Measurements from ENCODE around the gene NRG3.

Gene NRG3

GRCh38 chr10:82160307-82160706, 285.3 kb downstream of the NRG3 start:
- TF ChIP-seq, protein P1, sequence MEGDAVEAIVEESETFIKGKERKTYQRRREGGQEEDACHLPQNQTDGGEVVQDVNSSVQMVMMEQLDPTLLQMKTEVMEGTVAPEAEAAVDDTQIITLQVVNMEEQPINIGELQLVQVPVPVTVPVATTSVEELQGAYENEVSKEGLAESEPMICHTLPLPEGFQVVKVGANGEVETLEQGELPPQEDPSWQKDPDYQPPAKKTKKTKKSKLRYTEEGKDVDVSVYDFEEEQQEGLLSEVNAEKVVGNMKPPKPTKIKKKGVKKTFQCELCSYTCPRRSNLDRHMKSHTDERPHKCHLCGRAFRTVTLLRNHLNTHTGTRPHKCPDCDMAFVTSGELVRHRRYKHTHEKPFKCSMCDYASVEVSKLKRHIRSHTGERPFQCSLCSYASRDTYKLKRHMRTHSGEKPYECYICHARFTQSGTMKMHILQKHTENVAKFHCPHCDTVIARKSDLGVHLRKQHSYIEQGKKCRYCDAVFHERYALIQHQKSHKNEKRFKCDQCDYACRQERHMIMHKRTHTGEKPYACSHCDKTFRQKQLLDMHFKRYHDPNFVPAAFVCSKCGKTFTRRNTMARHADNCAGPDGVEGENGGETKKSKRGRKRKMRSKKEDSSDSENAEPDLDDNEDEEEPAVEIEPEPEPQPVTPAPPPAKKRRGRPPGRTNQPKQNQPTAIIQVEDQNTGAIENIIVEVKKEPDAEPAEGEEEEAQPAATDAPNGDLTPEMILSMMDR (IDR thresholded peaks at IDR 0.05) = no peak

DNA sequence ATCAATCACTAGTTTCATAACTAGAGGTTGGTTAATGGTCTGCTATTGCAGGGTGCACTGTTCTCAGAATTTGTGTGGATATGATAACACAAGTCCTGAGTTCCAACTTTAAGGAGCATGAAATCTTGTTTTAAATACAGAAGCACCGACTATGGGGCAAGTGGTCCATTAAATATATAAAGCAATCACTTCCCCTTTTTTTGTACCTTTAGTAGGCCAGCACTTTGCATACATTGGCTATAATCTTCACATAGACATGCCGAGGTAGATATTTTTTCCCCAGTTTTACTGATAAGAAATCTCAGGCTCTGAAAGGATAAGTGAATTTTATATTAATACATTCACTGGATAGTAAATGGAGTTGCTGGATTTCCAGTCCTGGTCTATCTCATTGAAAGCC, 286.3 kb downstream of the NRG3 start:
- TF ChIP-seq, protein P1 (IDR thresholded peaks at IDR 0.05) = no peak

- TF ChIP-seq, protein P1 (IDR thresholded peaks at IDR 0.05) = no peak
Observed at GRCh38 chr10:82162549-82163195, 287.7 kb downstream of the NRG3 start.

- TF ChIP-seq, protein P1 (IDR thresholded peaks at IDR 0.05) = no peak
Observed at GRCh38 chr10:82171899-82172298, 296.9 kb downstream of the NRG3 start.

GRCh38 chr10:82176587-82176986, 301.6 kb downstream of the NRG3 start:
- TF ChIP-seq, protein P1 (IDR thresholded peaks at IDR 0.05) = no peak

DNA sequence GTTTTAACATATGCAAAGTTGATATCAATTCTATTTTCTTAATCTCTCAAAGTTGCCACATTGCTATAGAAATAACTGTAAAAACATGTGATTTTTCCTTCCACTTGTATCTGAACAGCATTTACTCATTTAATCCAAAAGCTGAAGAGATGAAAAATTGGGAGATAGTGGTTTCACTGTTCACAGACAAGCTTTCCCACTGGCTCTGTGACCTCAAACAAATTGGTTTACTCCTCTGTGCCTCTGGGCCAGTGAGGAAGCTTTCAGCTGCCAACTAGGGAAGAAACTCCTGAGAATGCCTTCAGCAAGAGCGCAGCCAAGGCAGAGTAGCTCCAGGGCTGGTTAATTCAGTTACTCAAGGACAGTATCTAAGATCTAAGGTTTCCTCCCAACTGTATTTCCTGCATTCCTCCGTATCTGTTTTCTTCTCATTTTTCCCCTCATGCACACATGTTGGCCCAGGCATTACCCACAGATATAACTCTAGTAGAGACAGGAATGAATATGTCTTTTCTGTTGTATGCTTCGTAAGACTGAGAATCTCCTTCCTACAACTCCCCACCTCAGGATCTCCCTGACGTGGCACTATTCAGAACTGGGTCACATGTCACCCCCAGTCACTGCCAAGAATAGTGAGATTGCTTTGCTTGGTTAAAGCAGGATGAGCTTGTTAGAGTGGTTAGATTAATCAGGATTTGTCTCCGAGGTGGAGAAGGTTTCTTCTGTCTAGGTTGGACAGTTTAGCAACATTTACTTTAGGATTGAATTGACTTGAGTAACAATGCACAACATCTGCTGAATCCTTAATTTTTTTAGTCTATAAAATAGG, 315.7 kb downstream of the NRG3 start:
- TF ChIP-seq, protein P1 (IDR thresholded peaks at IDR 0.05) = no peak

DNA sequence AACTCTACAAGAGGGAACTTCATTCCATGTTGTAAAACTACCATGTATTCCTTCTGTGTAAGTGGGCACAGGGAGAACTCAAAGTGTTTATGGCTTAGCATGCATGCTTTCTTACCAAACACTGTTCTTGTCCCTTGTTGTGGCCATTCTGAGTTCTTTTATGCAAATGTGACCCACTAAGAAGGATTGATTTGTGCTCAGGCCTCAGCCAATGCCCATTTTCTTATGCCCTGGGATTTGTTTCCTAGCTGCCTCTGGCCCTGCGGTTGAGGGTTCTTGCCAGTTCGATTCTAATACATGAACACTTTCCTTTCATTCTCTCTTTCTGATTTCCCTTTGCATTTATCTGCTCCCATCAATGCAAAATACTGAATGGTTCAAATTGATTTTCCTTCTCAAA, 316.7 kb downstream of the NRG3 start:
- TF ChIP-seq, protein P1 (IDR thresholded peaks at IDR 0.05) = no peak

Data from LNCAP (cell line).